Middle frontal gyrus (tissue), 1 donor: ENCODE data around the gene KCNJ10.
"Not testable (repeated sequence)": the region's sequence is repeated elsewhere in the genome, so short reads cannot be mapped to it uniquely, and the experiment has no call there.

ENCODE experiments used
- DNase-seq: peaks from one replicate; pipeline ENCODE4 v3.0.0-alpha.2; 2015; ENCODE audit warnings: low spot score; ENCODE audit errors: extremely low spot score

Gene KCNJ10

DNA sequence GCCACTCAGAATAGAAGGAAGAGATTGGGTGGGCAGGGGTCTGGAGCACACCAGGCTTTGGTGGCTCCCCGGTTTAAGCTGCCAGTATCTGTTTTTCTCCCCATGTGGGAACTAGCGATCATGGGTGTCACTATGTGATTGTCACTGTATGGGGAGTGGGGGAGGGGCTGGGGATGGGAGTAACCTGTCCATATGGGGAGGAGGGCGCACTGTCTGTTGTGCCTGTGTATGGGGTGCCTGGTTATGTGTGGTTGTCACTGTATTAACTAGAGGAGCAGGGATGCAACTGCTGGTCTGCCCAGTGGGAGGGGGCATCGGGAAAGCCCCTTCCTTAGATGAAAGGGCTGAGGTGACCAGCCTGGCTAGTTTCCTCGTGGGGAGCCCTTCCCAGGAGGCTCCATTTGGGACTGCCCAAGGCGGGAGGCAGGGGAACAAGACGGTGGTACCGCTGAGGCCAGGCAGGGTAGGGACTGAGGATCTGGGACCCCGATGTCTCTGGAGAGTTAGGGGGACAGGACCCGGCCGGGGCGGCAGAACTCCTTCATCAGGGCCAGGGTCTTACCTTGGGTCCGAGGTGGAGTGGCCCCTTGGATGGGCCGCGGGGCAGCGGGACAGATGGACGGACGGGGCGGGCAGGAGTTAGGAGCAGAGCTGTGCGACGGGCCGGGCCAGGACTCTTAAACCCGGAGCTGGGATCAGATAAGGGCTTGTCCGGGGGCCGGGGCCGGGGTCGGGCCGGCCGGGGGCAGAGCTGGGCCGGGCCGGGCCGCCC lies at the start of gene KCNJ10:
Gene KCNJ10 (minus strand): TSS at position 701 of the 772 bp plus-strand sequence. CDS start 27,628 bp downstream, outside the sequence.
- no peak for DNase-seq

DNA sequence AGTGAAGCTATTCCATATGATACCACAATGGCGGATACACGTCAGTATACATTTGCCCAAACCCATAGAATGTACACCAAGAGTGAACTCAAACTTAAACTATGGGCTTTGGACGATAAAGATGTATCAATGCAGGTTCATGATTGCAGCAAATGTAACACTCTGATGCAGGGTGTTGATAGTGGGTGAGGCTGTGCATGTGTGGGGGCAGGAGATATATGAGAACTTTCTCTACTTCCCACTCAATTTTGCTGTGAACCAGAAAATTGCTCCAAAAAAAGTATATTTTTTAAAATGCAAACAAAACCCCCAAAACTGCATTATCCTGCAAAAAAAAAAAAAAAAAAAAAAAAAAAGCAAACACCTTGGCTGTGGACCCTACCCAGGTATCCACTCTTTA lies 49.0 kb upstream of the KCNJ10 start:
- DNase-seq: no peak

DNA sequence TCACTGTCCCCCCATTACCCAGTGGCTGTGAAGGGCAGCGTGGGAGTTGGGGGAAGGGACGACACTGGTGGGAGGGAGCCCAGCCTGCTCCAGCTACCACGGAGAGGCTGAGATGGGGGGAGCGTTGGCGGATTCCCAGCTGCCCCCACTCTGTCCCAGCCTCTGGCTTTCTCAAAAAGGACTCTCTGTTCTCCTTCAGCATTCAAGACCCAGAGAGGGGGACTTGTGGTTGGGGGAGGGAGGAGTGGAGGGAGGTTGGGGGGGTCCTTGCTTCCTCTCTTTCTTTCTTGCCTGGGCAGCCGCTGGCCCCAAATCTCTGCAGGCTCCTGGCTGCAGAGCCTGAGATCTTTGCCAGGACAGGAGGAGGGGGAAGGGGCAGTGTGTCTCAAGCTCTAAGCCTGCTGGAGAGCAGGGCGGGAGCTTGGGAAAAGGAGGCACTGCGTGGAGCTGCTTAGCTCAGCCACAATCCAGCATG lies 47.8 kb upstream of the KCNJ10 start:
- DNase-seq: no peak

DNA sequence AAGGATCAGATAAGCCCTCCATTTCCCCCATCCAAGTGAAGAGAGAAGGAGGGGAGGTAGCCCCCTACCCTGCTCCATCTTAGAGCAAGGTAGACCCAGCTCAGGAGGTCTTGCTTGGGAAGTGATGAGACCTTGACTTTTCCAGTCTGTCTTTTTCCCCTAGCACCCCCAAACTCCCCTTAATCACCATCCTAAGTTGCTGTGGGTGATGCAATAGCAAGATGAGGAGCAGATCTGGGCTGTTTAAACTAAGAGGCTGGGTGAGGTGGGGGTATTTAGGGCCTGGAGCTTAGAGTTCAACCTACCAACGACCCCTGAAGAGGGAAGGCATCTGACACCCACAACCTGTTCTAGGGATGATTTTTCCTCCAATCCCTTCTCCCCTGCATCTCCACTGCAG lies 47.3 kb upstream of the KCNJ10 start:
- DNase-seq: no peak

DNA sequence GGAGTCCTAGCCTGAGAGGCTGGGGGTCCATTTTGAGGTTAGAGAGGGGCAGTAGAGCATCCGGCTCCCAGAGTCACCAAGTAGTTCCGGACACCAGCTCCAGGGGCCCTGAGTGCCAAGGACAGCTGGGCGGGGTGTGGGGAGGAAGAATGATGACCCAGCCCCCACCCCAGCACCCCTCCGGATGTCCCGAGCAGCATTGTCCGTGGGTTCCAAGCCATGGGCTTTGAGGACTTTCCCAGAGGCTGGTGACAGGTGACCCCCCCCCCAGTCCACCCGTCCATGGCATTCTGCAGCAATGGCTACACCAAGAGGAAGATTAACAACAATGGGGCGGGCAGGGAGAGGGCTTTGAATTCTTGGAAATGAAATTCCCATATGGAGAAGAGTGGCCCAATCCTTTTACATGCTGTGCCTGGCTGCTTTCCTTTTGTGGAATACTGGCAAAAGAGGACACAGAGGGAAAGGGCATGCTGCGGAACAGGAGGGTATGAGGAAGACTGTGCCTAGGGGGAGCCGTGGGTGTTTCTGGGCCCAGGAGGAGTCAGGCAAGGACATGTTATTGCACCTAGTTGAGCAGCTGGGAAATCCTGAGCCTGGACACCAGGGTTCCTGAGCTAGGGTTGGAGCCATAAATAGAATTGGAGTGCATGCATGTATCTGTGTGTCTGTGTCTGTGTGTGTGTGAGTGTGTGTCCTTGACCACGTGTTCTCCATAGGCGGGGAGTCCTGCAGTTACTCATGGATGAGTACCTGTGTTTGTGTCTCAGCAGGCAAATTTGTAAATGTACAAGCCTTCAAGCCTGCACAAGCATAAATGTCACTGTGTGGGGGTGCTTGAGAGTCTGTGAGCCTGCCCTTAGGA lies 46.6 kb upstream of the KCNJ10 start:
- no peak for DNase-seq

DNA sequence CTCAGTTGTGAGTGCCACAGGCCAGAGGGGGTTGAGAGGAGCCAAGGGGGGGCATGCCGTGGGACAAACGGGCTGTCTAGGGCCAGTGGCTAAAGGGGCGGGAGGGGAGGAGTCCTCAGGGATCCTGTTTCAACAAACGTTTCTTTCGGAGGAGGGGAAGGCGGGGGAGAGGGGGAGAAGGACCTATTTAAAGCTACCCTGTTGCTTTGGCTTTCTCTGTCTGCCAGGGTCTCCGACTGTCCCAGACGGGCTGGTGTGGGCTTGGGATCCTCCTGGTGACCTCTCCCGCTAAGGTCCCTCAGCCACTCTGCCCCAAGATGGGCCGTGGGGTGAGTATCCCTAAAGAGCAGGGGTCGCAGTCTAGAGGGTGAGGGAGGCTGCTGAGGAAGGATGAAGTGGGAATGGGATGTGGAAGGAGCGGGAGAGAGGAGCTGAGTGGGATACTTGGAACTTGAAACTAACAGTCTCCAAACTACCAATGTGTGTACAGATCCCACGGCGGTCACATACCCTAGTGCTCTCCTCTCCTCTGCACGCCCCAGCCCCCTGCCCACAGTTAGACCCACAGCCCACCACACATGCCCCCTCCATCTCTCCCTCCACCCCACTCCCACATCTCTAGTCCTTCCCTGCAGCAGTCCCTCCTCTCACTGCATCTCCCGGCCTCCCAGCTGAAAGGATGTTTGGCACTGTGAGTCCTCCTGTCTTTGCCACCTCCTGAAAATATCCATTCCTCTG lies 45.8 kb upstream of the KCNJ10 start, which contains the start of gene ATP1A2:
Gene ATP1A2 (plus strand): TSS at position 215 of the 738 bp plus-strand sequence. CDS start 103 bp downstream, at position 318.
- DNase-seq: no peak

DNA sequence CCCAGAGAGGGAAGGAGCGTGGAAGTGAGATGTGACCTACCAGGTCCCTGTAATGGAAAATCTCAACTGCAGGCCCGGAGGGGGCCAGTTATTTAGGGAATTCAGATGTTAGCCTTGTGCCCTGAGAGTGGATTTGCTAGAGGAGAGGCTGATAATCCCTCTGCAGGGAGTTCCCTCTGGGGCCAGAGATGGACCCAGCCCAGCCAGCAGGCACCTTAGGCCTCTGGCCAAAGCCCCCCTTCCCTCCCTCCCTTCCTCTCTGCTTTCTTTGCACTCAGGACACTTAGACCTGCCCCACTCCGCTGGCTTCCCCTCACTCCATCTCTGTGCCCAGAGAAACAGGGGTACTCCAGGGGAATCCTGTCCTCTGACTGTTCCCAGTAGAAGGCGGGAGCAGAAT lies 44.1 kb upstream of the KCNJ10 start:
- DNase-seq: no peak

DNA sequence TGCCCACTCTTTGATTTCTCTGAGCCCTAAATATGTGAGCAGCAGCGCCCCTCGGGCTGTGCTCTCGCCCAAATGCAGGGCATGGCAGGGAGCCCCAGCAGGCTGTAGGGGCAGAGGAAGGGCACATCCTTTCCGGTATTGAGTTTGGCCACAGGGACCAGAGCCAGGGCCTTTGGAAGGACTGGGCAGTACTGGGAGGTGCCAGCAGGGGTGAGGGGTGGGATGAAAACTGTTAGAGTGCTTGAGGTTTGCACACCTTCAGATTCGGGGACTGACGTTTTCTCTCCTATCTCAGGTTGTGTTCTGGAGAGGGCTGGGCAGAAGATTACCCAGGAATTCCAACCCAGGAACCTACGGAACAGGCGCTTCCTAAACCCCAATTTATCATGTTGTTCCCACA lies 43.4 kb upstream of the KCNJ10 start:
- no peak for DNase-seq

DNA sequence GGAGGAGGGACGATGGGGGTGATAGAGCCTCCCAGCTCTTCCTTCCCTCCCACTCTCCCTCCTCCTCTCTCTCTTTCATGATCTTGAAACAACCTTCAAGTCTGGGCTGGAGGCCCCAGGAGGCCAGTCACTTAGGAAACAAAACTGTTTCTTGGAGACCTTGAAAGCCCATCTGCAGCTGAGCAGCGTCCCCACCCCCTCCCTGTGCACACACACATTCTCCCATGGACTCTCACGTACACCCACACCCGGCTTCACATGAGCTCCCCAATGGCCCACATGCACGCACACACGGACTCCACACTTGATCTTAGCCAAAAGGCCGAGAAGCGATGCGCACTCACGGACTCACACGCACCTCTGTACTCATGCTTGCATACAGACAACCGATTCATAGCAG lies 42.4 kb upstream of the KCNJ10 start:
- DNase-seq: no peak

DNA sequence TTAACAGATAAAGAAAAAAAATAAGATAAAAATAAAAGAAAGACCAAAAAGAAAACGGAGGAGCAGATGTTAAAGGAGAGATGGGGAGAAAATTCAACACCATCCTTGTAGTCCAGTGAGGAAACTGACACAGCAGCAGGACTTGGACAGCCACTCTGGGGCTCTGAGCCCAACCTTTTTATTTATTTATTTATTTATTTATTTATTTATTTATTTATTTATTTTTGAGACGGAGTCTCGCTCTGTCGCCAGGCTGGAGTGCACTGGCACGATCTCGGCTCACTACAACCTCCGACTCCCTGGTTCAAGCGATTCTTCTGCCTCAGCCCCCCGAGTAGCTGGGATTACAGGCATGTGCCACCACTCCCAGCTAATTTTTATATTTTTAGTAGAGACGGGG lies 41.5 kb upstream of the KCNJ10 start:
- not testable (repeated sequence) for DNase-seq

DNA sequence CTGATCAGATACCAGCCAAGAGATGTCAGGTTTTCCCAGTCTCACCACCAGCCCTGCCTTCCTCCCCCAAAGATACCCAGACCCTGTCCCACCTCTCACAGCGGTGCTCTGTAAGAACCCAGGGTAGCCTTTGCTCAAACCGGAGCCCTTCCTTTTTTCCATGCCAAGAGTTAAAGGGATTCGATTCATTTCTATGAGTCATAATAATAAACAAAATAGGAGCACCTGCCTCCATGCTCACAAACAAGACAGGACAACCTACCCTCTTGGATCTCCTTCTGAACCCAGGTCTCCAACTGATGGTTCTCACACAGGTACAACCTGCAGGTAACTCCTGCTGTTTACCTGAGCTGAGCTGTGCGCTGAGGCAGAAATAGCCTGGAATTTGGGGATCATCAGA lies 39.7 kb upstream of the KCNJ10 start:
- DNase-seq: no peak

DNA sequence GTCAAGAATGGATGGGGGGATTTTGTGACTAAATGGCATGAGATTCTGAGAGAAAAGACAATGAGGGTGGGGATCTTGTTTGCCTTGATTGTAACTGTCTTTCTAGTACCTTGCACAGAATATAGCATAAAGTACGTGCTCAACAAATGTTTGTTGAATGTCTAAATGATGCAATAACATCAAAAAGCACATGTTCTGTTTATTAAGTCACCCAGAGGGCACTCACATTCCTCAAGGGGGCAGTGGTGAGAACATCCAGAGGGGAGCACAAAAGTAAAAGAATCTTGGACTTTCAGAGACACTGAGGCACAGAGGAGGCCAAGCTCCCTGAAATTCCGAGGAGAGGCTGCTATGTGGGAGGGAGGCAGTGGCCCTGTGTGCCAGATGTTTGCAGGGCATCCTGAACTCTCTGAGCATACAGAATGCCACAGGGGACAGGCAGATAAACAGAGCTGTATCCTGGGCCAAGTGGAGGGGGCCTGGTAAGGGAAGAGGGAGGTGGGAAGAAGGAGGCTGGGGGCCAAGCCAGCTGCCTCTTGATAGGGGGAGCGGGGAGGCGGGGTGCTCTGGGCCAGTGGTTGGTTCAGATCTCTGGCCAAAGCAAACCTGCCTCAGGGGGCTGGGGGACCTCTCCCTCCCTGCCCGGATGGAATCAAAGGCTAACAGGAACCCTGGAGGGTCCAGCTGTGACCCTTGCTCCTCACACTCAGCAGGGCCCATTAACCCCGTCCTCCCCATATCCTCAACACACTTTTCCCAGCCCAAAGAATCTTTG lies 39.1 kb upstream of the KCNJ10 start:
- no peak for DNase-seq

DNA sequence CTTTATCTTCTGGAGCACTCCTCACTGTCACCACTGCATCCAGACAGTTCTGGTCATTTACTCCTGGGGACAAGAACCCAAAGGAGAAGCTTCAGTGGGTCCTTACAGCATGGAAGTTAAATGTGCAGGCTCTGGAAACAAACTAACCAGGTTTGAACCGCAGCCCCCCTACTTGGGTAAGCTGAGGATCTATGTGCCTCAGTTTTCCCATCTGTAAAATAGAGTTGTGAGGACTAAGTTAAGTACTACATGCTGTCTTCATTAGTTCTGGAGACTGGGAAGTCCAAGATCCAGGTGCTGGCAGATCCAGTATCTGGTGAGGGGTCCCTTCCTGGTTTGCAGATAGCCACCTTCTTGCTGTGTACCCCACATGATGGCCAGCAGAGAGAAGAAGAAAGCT lies 37.6 kb upstream of the KCNJ10 start:
- DNase-seq: no peak

DNA sequence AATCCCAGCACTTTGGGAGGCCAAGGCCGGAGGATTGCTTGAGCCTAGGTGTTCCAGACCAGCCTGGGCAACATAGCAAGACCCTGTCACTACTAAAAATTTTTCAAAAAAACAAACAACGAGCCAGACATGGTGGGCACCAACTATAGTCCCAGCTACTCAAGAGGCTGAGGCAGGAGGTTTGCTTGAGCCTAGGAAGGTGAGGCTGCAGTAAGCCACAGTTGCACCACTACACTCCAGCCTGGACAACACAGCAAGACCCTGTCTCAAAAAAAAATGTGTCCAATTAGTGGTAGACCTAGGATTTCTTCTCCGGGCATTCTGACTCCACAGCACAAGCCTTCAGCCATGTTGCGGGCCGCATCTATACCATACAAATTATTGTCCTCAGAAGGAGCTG lies 35.2 kb upstream of the KCNJ10 start:
- DNase-seq: no peak

DNA sequence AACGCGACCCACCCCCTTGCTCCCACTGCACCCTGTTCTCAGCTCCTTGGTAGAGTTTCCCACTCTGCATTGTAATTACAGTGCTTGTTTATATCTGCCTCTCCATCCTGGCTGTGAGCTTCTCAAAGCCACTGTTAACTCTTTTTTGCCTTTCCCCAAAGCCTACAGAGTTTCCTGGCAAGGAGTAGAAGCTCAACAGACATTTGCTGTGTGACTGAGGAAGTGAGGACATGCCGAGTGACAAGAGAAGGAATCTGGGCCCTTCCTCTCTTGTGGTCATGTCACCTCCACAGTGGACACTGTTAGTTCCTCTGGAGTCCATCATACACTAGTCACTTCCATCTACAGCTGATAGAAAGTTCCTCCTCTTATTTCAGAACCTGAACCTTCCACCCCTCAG lies 34.5 kb upstream of the KCNJ10 start:
- no peak for DNase-seq

DNA sequence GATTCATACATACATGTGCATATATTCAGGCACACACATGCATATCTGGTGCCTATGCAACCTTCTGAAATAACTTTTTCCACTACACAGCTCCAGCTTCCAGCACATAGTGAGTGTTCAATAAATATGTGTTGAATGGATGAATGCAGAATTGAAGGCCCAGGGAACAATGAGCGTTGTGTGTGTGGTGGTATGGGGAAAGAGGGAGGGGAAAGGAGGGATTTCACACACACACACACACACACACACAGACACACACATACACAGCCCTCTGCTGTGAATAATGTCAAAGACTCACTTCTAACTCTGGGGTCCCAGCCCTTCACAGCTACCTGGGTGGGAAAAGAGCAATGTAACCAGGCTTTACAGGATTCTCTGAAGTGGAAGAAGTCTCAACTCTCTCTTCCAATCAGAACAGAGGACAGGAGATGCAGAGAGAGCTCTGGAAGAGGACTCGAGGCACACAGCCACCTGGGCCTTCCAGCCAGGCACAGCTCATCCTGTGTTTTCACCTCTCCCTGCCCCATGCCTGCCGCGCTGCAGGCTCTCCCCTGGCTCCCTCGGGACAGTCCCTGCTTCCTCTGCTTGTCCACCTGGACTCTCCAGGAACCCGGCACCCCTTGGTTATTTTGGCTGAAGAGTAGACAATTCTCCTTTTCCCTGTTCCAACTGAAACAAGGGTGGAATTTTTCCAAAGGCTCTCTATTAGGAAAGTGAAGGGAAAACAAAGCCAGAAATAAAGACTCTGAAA lies 33.9 kb upstream of the KCNJ10 start:
- no peak for DNase-seq

DNA sequence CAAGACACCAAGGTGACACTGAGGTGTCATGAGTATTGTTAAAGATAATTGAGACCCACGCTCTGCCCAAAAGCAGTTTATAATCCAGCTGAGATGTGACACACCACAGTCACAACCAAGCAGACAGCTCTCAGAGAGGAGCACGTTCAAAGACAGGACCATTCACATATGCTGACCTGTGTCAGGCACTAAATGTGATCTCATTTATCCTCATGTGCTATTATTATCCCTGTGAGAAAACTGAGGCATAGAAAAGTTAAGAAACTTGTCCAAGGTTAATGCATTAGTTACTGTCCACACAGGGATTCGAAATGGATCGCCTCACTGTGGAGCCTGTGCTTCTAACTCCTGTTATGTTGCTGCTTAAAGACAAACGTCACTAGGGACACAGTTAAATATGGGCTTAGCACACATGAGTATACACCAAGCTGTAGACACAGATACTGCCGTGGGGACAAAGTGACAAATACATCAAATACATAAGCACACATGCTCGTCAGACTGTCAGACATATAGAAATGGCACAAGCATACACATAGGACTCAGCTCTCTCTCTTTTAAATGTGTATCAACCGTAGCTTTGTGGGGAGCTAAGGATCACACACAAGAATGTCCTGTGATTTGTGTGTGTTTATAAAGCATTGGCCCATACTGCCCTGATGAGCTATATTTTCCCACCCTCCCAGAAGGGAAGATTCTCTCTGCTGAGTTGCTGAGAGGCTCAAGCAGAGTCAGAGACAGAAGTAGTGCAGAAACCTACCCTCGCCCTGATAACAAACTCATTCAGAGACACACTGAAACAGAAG lies 32.0 kb upstream of the KCNJ10 start:
- no peak for DNase-seq

DNA sequence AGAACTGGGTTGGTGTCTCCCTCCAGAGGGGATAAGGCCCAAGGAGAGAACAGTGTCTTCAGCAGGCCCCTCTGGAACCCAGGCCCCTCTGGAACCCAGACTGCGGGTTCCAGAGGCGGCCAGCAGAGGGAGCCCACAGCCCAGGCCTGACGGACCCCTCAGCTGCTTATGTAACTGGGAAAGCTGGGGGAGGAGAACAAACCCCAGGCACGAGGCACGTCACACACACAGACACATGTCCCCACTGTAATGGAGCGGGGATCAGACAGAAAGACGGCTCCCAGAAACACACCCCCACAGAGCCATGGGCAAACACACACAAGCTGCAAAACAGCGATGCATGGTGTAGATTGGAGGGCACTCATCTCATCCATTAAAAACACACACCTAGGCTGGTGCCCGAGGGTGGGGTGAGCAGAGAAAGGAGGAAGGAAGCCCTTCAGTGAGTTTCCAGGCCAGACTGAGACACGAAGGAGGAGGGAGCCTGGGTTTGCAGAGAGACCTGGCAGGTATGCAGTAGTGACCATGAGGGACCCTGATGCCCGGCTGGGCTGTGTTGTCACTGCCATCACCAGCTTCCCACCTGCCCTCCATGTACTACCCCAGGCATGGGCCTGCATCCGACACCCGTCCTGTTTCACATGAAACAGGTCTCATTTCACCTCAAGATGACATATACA lies 31.2 kb upstream of the KCNJ10 start:
- peak; percentile 92 for DNase-seq
